Measurements from ENCODE around the gene GRIA1. TPM values are rescaled to one million over a fixed set of nuclear protein-coding genes. Genes with fewer than 3 reads are reported as not detected.

Gene GRIA1
- polyA plus RNA-seq, 1 experiment = 6.7 TPM

DNA sequence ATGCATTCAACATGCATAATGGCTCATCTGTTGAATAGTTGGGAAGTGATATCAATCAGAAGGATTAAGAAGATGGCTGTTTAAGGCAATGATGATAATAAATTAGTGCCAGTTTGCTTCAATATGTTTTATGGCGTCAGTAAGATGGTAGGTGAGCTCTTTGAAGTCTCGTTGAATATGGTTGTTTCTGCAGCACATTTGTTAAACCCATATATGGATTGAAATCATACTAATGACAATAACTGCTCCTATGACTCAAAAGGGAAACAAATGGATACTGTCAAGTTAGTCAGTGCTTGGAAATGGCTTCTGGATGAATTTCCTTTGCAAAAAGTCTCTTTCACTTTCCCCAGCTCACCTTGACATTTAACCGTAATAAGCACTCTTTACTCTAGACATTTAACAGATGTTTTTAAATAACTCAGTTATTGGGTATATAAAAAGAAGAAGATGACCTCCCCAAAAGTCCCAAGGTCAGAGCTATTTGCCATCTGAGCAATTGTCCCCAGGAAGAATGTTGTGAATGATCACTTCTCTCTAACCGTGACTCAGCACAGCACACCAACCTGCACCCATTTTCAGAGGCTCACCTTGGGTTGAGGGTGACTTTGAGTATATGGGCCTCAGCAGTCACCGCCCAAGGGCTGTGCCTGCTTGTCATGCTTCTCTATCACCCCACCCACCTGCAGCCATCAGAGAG lies 133.4 kb downstream of the GRIA1 start:
- DNase-seq (ENCODE audit: low read depth) = no peak
- H3K4me3 ChIP-seq (ENCODE audit: low read depth, low read length) = no peak overlapping the region

DNA sequence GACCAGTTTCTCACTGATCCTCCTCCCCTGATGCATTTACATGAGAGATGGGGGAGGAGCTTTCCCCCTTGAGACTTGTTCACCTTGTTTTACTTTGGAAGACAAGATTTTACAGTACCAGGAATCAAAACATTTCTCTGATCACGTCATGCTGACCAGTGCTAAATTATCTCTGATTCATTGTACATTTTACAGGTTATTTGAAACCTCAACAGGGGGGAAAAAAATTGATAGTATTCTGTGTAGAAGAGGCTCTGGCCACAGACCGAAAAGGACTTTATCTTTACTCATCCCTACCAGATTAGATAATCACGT lies 133.9 kb downstream of the GRIA1 start:
- H3K36me3 ChIP-seq (ENCODE audit: control insufficient read depth, insufficient read depth, low read length) = no peaks in the 10 kb centered on the region
- H3K27me3 ChIP-seq (ENCODE audit: control insufficient read depth, insufficient read depth, low read length) = no peaks in the 10 kb centered on the region
- no peak overlapping the region for H3K4me3 ChIP-seq (ENCODE audit: low read depth, low read length)
- POLR2A ChIA-PET = no interaction called here
- DNase-seq (ENCODE audit: low read depth) = no peak
- CTCF ChIA-PET = interaction anchor here (0.8 to 1.6 kb wide), 2 partner anchors 12 to 148 kb away, joined by 4 read pairs; no protein-coding TSS in a partner anchor
- TF ChIP-seq, protein P1, sequence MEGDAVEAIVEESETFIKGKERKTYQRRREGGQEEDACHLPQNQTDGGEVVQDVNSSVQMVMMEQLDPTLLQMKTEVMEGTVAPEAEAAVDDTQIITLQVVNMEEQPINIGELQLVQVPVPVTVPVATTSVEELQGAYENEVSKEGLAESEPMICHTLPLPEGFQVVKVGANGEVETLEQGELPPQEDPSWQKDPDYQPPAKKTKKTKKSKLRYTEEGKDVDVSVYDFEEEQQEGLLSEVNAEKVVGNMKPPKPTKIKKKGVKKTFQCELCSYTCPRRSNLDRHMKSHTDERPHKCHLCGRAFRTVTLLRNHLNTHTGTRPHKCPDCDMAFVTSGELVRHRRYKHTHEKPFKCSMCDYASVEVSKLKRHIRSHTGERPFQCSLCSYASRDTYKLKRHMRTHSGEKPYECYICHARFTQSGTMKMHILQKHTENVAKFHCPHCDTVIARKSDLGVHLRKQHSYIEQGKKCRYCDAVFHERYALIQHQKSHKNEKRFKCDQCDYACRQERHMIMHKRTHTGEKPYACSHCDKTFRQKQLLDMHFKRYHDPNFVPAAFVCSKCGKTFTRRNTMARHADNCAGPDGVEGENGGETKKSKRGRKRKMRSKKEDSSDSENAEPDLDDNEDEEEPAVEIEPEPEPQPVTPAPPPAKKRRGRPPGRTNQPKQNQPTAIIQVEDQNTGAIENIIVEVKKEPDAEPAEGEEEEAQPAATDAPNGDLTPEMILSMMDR (IDR thresholded peaks at IDR 0.05; ENCODE audit: insufficient read depth, low read depth, low read length) = no peak

More for the DNA sequence above, 133.4 kb downstream of the GRIA1 start:
- H3K27me3 ChIP-seq (ENCODE audit: control insufficient read depth, insufficient read depth, low read length) = no peaks in the 10 kb centered on the region
- TF ChIP-seq, protein P1 (IDR thresholded peaks at IDR 0.05; ENCODE audit: insufficient read depth, low read depth, low read length) = no peak
- no peaks in the 10 kb centered on the region for H3K36me3 ChIP-seq (ENCODE audit: control insufficient read depth, insufficient read depth, low read length)
- ChIA-PET POLR2A (no interaction called here), CTCF (interaction anchor here (0.8 to 1.6 kb wide), 2 partner anchors 11 to 147 kb away, joined by 4 read pairs; no protein-coding TSS in a partner anchor)

DNA sequence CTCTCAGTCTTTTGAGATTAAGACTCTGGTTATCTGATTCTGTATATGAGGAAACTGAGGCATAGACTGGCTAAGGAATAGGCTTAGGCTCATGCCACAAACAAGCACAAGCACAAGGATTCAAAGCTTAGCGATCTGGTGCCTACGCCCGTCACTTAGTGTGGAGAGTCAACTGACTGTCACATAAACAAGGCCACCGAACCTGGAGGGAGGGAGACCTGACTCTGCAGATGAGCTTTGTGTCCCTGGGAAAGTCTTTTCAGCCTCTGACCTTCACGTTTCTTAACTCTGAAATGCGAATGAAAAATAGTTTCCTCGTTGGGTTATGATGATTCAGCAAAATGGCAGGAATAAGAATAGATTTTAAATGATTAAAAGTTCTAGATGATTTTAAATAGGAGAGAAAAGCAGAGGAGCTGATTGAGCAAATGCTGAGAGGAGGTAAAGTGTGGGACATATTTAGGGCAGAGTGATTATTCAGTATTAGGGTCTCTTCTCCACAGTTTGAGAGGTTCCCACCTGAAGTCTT lies 135.4 kb downstream of the GRIA1 start:
- DNase-seq (ENCODE audit: low read depth) = no peak
- Histone ChIP-seq H3K4me3 (ENCODE audit: low read depth, low read length) (no peak overlapping the region), H3K27me3 (ENCODE audit: control insufficient read depth, insufficient read depth, low read length) (no peaks in the 10 kb centered on the region), H3K36me3 (ENCODE audit: control insufficient read depth, insufficient read depth, low read length) (no peaks in the 10 kb centered on the region)
- ChIA-PET CTCF (interaction anchor here (0.9 to 1.6 kb wide), 3 partner anchors 13 to 277 kb away, joined by 3 to 4 read pairs (median 3); no protein-coding TSS in a partner anchor), POLR2A (no interaction called here)
- TF ChIP-seq, protein P1 (IDR thresholded peaks at IDR 0.05; ENCODE audit: insufficient read depth, low read depth, low read length) = no peak

DNA sequence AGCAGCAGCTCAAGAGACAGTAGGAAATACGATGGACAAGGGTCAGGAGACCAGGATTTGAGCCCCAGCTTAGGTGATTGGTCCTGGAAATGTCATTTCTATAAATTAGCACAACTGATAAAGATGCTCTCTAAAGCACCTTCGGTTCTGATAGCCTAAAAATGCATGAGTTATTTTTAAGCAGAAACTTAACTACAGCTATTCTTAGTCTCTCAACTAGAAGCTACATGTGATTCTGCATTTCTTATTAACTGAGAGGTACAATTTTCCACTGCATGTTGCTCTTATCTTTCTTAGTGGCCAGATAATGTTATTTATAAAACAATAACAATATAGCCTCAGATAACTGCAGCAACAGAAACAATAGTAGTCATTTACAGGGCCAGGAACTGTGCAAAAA lies 136.4 kb downstream of the GRIA1 start:
- Histone ChIP-seq H3K27me3 (ENCODE audit: control insufficient read depth, insufficient read depth, low read length) (no peaks in the 10 kb centered on the region), H3K4me3 (ENCODE audit: low read depth, low read length) (no peak overlapping the region), H3K36me3 (ENCODE audit: control insufficient read depth, insufficient read depth, low read length) (no peaks in the 10 kb centered on the region)
- CTCF ChIA-PET = no interaction called here
- POLR2A ChIA-PET = no interaction called here
- DNase-seq (ENCODE audit: low read depth) = no peak
- TF ChIP-seq, protein P1 (IDR thresholded peaks at IDR 0.05; ENCODE audit: insufficient read depth, low read depth, low read length) = no peak

DNA sequence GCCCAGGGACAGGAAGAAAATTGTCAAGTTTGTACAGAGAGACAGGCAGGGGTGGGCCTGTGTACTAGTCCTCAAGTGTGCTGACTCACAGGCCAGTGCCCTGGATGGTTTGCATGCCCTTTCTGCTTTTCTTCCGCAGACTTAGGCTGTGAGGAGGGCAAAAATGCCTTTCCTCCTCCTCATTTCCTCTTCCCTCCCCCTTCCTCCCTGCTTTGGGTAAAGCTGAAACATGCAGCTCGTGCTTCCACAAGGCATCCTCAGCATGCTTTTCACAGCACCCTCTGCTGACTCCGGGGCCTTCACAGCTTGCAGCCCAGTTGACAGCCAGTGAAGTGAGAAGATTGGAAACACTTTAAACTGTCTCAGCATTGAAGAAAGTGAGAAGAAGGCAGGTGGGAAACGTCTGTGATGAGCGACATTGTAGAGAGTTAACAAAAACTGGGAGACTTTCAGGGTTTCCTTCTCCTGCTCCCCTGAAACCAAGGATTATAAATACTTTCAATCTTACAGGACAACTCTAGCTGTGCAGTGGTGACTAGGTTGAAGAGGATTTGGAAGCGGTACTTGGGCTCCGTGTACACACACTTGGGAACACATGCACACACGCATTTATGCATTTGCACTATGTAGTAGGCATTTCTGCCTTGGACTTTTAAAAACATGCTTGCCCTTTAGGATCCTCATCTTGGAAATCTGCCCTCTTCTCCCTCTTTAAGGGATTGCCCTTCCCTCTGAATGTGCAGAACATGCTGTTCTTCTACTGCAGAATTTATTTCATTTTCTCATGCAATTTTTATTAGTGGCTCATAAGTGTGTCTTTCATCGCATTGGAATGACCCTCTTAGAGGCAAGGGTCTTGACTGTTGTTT lies 138.8 kb downstream of the GRIA1 start:
- H3K36me3 ChIP-seq (ENCODE audit: control insufficient read depth, insufficient read depth, low read length) = no peaks in the 10 kb centered on the region
- H3K27me3 ChIP-seq (ENCODE audit: control insufficient read depth, insufficient read depth, low read length) = no peaks in the 10 kb centered on the region
- ChIA-PET POLR2A (interaction anchor here (0.6 to 1.4 kb wide), 3 partner anchors 25 to 58 kb away, joined by 4 read pairs; no protein-coding TSS in a partner anchor), CTCF (interaction anchor here (0.7 to 2.4 kb wide), 9 partner anchors 15 to 335 kb away, joined by 3 to 7 read pairs (median 3); no protein-coding TSS in a partner anchor)
- no peak overlapping the region for H3K4me3 ChIP-seq (ENCODE audit: low read depth, low read length)
- TF ChIP-seq, protein P1 (IDR thresholded peaks at IDR 0.05; ENCODE audit: insufficient read depth, low read depth, low read length) = peak; percentile 69
- DNase-seq (ENCODE audit: low read depth) = peak; percentile 92

All from BJ (cell line).